EH (cell line): ENCODE data around the gene TSSC4.

Experiments used
- DNase-seq: peaks from one replicate; pipeline ENCODE4 v3.0.0-alpha.2; 2015; ENCODE audit warnings: low read depth

The TSSC4 gene

GRCh38 chr11:2401436-2401984 is 960 bp downstream of the TSSC4 start:
- no peak for DNase-seq

GRCh38 chr11:2402106-2402505 is 1.6 kb downstream of the TSSC4 start:
- no peak for DNase-seq

- DNase-seq = no peak
Measured at GRCh38 chr11:2402890-2403645, 2.5 kb downstream of the TSSC4 start.

GRCh38 chr11:2404735-2405196 is 4.2 kb downstream of the TSSC4 start:
- no peak for DNase-seq

GRCh38 chr11:2406451-2406850 is 5.9 kb downstream of the TSSC4 start:
- no peak for DNase-seq

GRCh38 chr11:2406878-2407410 is 6.4 kb downstream of the TSSC4 start:
- DNase-seq = no peak

GRCh38 chr11:2408671-2409070 is 8.1 kb downstream of the TSSC4 start:
- DNase-seq = no peak

- DNase-seq = no peak
Measured at GRCh38 chr11:2409126-2409525, 8.6 kb downstream of the TSSC4 start.

- DNase-seq = no peak
Measured at GRCh38 chr11:2409611-2410468, 9.3 kb downstream of the TSSC4 start.

- DNase-seq = no peak
Measured at GRCh38 chr11:2410616-2411015, 10.1 kb downstream of the TSSC4 start.

GRCh38 chr11:2411446-2412305 is 11.1 kb downstream of the TSSC4 start:
- no peak for DNase-seq

- no peak for DNase-seq
Measured at GRCh38 chr11:2412323-2412722, 11.8 kb downstream of the TSSC4 start.

GRCh38 chr11:2413742-2414579 is 13.4 kb downstream of the TSSC4 start:
- no peak for DNase-seq

GRCh38 chr11:2414616-2415015 is 14.1 kb downstream of the TSSC4 start:
- no peak for DNase-seq

GRCh38 chr11:2415171-2415570 is 14.6 kb downstream of the TSSC4 start:
- no peak for DNase-seq

GRCh38 chr11:2415601-2416380 is 15.2 kb downstream of the TSSC4 start:
- no peak for DNase-seq

GRCh38 chr11:2416765-2417164 is 16.2 kb downstream of the TSSC4 start:
- no peak for DNase-seq

GRCh38 chr11:2417856-2418692 is 17.5 kb downstream of the TSSC4 start:
- DNase-seq = no peak
